K562 (cell line): Measurements from ENCODE around the gene SUMF1. TPM values are rescaled to one million over a fixed set of nuclear protein-coding genes. Genes with fewer than 3 reads are reported as not detected.

Experiments used
- DACH1 ChIP-seq: fragments of 450-650 bp; IDR thresholded peaks from 2 replicates; pipeline ENCODE4 v1.6.1; 2018; ENCODE audit not compliant: partially characterized antibody
- DMBX1 ChIP-seq: fragments of 250-450 bp; sonication (Bioruptor Pico); IDR thresholded peaks from 2 replicates; pipeline ENCODE4 v1.8.0; 2022; ENCODE audit warnings: inconsistent platforms, mild to moderate bottlenecking, moderate library complexity, borderline replicate concordance
- ESRRB ChIP-seq: fragments of 250-450 bp; sonication (Bioruptor Pico); IDR thresholded peaks from 2 replicates; pipeline ENCODE4 v1.5.0; 2020; ENCODE audit warnings: mild to moderate bottlenecking, moderate library complexity, borderline replicate concordance
- HOMEZ ChIP-seq: fragments of 250-450 bp; sonication (Bioruptor Pico); IDR thresholded peaks from 2 replicates; pipeline ENCODE4 v1.4.0; 2020; ENCODE audit warnings: mild to moderate bottlenecking, moderate library complexity
- LEF1 ChIP-seq: fragments of 450-650 bp; IDR thresholded peaks from 2 replicates; pipeline ENCODE4 v1.6.1; 2016; ENCODE audit warnings: mild to moderate bottlenecking
- MEF2A ChIP-seq: IDR thresholded peaks from 2 replicates; pipeline ENCODE4 v1.6.1; 2011; ENCODE audit warnings: low read depth, mild to moderate bottlenecking, low read length, moderate library complexity; ENCODE audit not compliant: control insufficient read depth
- MYC ChIP-seq, 2 experiments: fragments of 250-450 bp in 1 of 2; sonication (Bioruptor Pico) in 1 of 2; IDR thresholded peaks; 2 replicates each; pipeline versions ENCODE4 v1.5.1 to v1.6.1; 2012 to 2021; ENCODE audit warnings: low read depth in 2 of 2, borderline replicate concordance in 1 of 2, improper control_type of control experiment in 1 of 2, low read length in 1 of 2, mild to moderate bottlenecking in 1 of 2, moderate library complexity in 1 of 2
- NR3C1 ChIP-seq: sonication (generic); formaldehyde crosslinking; IDR thresholded peaks from 2 replicates; pipeline ENCODE4 v1.8.1; 2022; ENCODE audit warnings: missing genetic modification reagents
- PATZ1 ChIP-seq: fragments of 250-450 bp; sonication (Bioruptor Pico); IDR thresholded peaks from 2 replicates; pipeline ENCODE4 v1.5.0; 2020; ENCODE audit warnings: mild to moderate bottlenecking, borderline replicate concordance
- ZBED1 ChIP-seq: IDR thresholded peaks from 2 replicates; pipeline ENCODE4 v1.6.1; 2014
- ZC3H4 ChIP-seq: sonication (generic); formaldehyde crosslinking; IDR thresholded peaks from 2 replicates; pipeline ENCODE4 v1.9.0; 2021; ENCODE audit warnings: missing genetic modification reagents, borderline replicate concordance
- ZFPM2 ChIP-seq: fragments of 250-450 bp; sonication (Bioruptor Pico); IDR thresholded peaks from 2 replicates; pipeline ENCODE4 v1.5.1; 2022; ENCODE audit warnings: mild to moderate bottlenecking
- ZNF280B ChIP-seq: fragments of 250-450 bp; sonication (Bioruptor Pico); IDR thresholded peaks from 2 replicates; pipeline ENCODE4 v1.5.1; 2021; ENCODE audit warnings: mild to moderate bottlenecking
- ZNF395 ChIP-seq: fragments of 200-800 bp; sonication (Bioruptor generic); IDR thresholded peaks from 2 replicates; pipeline ENCODE4 v1.6.1; 2017; ENCODE audit warnings: missing genetic modification characterization, missing compliant biosample characterization
- ZNF778 ChIP-seq: fragments of 450-650 bp; formaldehyde crosslinking; IDR thresholded peaks from 2 replicates; pipeline ENCODE4 v1.4.0; 2020; ENCODE audit warnings: mild to moderate bottlenecking, moderate library complexity
- polyA plus RNA-seq, 8 experiments: library from polyadenylated mRNA; depleted of rRNA in 4 of 8; stranded (reverse) in 5 of 8; unstranded in 3 of 8; fragments of >200 nt; fragmentation: Nextera tagmentation in 2 of 8; fragmentation: Illumina TruSeq in 1 of 8; extraction: Ambion mirVana in 2 of 8; extraction: Trizol in 1 of 8; gene quantifications; 2 replicates each; pipeline versions ENCODE4 v1.2.1 to v1.2.3, GENCODE V29; 2011 to 2014; ENCODE audit warnings: inconsistent platforms in 1 of 8, missing spikeins in 1 of 8
- total RNA-seq, 7 experiments: library from RNA; depleted of rRNA in 6 of 7; stranded (reverse); fragments of >200 nt in 6 of 7; fragmentation: Illumina TruSeq in 2 of 7; extraction: Trizol in 2 of 7; gene quantifications; 2 replicates each; pipeline versions ENCODE4 v1.2.1 to v1.2.3, GENCODE V29; 2011 to 2021; ENCODE audit warnings: low replicate concordance in 1 of 7

The SUMF1 gene
- total and polyA plus RNA-seq, 9 of the 15 experiments (the other 6 are each of a cell fraction or from before 2014, with no cell fraction given): 1.3 to 7.4 (median 4.2) TPM

GRCh38 chr3:4493014-4493940, 26.2 kb upstream of the SUMF1 start, which contains the start of gene ITPR1 (continued):
- TF ChIP-seq ZNF395 (CRISPR knock-in tag) (peak; percentile 91), ZNF280B (no peak), ZNF778 (CRISPR knock-in tag) (no peak), ESRRB (CRISPR knock-in tag) (no peak), NR3C1 (CRISPR knock-in tag) (no peak), HOMEZ (no peak), DACH1 (no peak), LEF1 (0 out of 2 replicates have a peak, but pooled peaks have one; percentile 19), MEF2A (0 out of 2 replicates have a peak, but pooled peaks have one; percentile 55), ZC3H4 (CRISPR knock-in tag) (no peak), ZBED1 (peak; percentile 77), PATZ1 (CRISPR knock-in tag) (no peak), MYC (IDR thresholded peaks at IDR 0.05; ENCODE audit: low read depth, low read length) (peak; percentile 97), MYC (CRISPR knock-in tag; IDR thresholded peaks at IDR 0.05; ENCODE audit: borderline replicate concordance, low read depth) (peak; percentile 10; the same call in 1 of the 2 replicates), DMBX1 (no peak; the same call in 1 of the 2 replicates), ZFPM2 (CRISPR knock-in tag) (no peak)
